ENCODE data around the gene PTPRCAP.
"Not testable (repeated sequence)": the region's sequence is repeated elsewhere in the genome, so short reads cannot be mapped to it uniquely, and the experiment has no call there.

The PTPRCAP gene

GRCh38 chr11:67412495-67413179 is 24.8 kb downstream of the PTPRCAP start:
- FAIRE-seq (peak; percentile 71), DNase-seq (ENCODE audit: insufficient read length, low spot score) (no peak)

DNA sequence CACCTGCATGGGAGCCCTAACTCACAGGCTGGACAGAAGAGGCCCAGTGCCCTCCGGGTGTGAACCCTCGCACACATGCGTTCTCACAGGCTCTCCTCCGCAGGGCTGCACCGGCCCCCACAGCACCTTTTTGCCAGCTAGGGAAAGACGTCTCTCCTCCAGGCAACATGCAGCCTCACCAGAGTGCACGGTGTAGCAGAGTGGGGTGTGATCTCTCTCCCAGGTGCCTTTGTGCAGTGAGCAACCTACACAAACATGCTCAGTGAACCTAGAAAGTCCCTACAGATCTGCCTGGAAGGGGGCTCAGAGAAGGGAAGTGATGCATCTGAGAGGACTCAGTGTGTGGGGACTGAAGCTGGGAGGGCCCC is 25.7 kb downstream of the PTPRCAP start:
- DNase-seq (ENCODE audit: insufficient read length, low spot score) (no peak), FAIRE-seq (peak; percentile 77)

GRCh38 chr11:67410984-67411784 is 26.3 kb downstream of the PTPRCAP start:
- no peak for FAIRE-seq
- no peak for DNase-seq (ENCODE audit: insufficient read length, low spot score)

DNA sequence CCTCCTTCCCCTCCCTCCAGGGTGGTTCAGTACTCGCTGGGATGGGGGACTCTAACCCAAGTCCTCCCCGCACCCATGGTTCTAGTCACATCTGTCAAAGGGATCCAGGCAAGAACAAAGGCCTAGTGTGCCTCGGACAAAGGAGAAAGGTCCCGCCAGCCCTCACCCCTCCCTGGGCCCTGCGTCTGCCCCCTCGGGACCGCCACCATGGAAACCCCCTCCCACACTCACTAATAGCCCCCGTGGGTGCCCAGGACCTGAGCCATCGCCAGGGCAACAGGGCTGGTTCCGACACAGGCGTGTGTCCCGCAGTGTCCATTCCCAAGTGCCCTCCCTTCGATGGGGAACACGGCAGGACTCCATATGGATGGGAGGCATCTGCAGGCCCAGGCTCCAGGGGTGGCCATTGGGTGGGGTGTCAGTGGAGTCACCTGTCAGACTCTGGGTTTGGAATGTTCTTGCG is 27.1 kb downstream of the PTPRCAP start:
- FAIRE-seq (no peak), DNase-seq (ENCODE audit: insufficient read length, low spot score) (no peak)

GRCh38 chr11:67409781-67410368 is 27.6 kb downstream of the PTPRCAP start:
- peak; percentile 20 for FAIRE-seq
- no peak for DNase-seq (ENCODE audit: insufficient read length, low spot score)

DNA sequence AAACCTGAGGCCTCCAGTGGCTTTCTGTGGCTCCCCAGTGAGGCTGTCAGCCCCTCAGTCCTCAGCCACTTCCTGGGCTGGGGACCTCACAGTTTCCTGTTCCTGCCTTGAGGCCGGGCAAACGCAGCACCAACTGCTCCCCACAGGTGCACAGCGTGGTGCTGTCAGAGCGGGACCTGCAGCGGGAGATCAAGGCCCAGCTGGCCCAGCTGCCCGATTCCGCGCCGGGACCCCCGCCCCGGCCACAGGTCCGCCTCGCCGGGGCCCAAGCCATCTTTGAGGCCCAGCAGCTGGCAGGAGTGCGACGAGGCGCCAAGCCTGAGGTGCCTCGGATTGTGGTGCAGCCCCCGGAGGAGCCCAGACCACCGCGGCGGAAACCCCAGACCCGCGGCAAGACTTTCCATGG is 28.2 kb downstream of the PTPRCAP start:
- DNase-seq (ENCODE audit: insufficient read length, low spot score) (no peak), FAIRE-seq (peak; percentile 42)

DNA sequence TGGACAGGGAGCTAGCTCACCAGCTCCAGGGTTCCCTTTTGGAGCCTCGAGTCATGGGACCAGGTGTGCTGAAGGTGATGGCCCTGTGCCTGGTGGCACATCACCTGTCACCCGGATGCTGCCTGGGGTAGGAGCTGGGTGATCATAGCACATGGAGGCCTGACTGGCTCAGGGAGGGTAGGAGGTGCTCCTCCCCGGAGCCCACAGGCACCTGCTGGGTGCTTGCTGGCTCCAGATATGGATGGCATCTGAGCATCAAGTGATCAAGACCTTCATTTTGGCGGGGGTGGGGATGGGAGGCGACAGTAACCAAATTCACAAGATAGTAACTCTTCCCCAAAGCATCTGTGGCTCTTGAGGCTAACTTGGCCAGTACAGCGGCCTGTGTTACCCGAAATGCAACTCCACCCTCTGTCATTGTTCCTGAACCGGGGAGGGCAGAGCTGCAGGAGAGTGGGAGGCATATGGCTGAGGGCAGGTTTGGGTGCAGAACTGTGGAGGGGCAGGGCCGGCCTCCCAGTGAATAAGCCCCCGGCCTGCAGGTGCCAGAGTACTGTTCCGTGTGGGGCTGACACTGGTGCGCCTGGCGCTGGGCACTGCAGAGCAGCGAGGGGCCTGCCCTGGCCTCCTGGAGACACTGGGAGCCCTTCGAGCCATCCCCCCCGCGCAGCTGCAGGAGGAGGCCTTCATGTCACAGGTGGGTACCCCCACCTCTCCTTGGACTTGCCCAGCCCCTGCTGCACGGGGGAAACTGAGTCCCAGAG is 28.9 kb downstream of the PTPRCAP start:
- FAIRE-seq (peak; percentile 74), DNase-seq (ENCODE audit: insufficient read length, low spot score) (no peak)

DNA sequence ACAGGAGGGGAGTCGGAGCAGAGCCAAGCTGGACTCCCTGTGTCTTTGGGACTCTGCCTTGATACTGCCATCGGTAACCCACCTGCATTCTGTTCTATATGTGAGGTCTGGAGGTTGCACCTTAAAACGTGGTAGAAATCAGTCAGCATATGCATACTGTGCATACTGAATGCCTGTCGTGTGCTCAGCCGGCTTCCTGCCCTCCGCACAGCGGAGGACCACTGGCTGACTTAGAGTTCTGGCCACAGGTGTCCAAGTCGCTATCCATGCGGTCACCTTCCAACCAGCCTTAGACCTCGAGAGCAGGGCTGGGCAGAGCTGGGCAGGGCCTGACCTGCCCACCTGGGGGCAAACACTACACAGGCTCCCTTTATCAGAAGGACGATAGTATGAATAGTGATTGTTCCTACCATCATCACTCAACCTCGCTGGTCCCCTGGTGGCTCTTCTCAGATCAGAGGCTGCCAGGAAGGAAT is 29.8 kb downstream of the PTPRCAP start:
- no peak for DNase-seq (ENCODE audit: insufficient read length, low spot score)
- FAIRE-seq = peak; percentile 67

DNA sequence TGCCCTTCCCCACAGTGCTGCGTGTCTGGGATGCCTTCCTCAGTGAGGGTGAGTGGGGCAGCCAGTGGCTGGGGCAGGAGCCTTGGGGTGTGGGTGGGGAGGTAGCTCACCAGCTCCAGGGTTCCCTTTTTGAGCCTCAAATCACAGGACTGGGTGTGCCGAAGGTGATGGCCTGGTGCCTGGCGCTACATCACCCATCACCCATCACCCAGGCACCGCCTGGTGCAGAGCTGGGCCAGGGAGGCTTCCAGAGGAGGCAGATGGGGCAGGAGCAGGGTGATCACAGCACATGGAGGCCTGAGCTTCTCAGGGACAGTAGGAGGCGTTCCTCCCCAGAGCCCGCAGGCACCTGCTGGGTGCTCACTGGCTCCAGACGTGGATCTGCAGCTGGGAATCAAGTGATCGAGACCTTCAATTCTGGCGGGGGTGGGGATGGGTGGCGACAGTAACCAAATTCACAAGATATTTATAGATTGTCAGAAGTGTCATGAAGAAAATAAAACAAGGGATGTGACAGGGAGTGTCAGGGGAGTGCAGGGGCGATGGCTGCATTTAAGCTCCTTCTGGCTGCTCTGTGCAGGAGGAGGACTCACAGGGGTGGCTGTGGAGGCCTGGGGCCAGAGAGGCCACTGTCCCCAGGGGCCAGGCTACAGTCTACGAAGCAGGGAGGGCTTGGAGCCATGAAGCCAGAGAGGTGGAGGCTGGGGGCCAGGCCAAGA is 30.4 kb downstream of the PTPRCAP start:
- DNase-seq (ENCODE audit: insufficient read length, low spot score) (no peak), FAIRE-seq (peak; percentile 20)

GRCh38 chr11:67406420-67406968 is 31.0 kb downstream of the PTPRCAP start:
- no peak for DNase-seq (ENCODE audit: insufficient read length, low spot score)
- peak; percentile 77 for FAIRE-seq

- FAIRE-seq (no peak), DNase-seq (ENCODE audit: insufficient read length, low spot score) (no peak)
Measured at GRCh38 chr11:67405688-67406339, 31.7 kb downstream of the PTPRCAP start.

DNA sequence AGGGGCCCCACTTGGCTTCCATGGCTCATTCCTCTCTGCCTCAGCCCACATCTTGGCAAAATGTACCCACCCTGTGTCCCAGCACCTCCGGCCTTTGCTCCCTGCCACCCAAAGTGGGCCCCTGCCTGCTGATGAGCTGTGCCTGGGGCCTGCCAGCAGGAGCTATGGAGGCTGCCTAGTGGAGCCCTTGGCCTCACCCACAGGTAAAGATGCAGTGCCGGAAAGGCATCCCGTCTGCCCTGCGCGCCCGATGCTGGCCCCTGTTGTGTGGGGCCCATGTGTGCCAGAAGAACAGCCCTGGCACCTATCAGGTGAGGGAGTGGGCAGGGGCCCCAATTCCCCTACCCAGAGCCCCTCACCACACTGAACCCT is 32.3 kb downstream of the PTPRCAP start:
- FAIRE-seq (no peak), DNase-seq (ENCODE audit: insufficient read length, low spot score) (no peak)

GRCh38 chr11:67404515-67405195 is 32.8 kb downstream of the PTPRCAP start:
- DNase-seq (ENCODE audit: insufficient read length, low spot score) (no peak), FAIRE-seq (no peak)

- DNase-seq (ENCODE audit: insufficient read length, low spot score); FAIRE-seq: not testable (repeated sequence)
Measured at GRCh38 chr11:67403085-67403484, 34.4 kb downstream of the PTPRCAP start.

DNA sequence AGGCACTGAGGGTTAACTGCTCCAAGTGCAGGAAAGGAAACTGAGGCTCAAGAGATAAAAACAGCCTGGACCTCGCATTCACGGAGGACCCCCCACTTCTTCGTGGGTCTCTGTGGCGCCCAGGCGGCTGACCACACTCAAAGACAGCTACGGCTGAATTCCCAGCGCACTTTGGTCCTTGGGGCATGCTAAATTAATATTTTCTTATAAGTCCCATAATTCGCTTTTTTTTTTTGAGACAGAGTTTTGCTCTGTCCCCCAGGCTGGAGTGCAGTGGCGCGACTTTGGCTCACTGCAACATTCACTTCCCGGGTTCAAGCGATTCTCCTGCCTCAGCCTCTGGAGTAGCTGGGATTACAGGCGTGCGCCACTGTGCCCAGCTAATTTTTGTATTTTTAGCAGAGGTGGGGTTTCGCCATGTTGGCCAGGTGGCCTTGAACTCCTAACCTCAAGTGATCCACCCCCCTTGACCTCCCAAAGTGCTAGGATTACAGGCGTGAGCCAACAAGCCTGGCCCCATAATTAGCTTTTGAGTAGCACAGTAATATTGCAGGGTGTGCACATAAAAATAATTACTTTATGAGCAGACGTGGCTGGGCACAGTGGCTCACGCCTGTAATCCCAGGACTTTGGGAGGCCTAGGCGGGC is 35.2 kb downstream of the PTPRCAP start:
- FAIRE-seq; DNase-seq (ENCODE audit: insufficient read length, low spot score): not testable (repeated sequence)

DNA sequence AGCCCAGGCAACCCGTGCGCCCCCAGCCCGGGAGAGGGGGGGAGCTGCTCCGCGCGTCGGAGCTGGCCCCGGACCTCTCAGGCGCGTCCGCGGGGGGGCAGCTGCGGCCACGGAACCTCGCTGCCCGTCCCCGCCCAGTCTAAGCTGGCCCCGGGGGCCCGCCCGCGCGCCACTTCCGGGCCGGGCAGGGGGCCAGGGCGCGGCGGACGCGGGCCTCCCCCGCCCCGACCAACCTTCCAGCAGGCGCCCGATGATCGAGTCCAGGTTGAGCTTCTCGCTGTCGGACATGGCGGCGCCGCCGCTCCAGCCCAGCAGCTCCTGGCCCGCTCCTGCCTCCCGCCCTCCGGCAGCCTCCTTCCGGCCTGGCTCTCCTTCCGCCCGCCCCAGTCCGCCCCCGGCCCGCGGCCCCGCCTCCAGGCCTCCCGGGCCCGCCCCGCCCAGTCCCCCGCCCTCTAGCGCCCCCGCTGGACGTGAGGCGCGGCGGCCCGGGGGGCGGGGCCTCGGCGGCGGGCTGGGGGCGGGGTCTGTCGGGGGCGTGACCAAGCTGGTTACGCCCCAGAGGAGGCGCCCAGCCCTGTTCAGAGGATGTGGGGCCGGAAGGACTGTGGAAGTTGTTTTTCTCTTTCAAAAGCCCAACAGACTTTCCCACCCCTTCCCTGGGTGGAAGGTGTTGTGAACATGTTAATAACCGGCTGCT is 35.8 kb downstream of the PTPRCAP start, which contains the start of gene PPP1CA:
PPP1CA (minus strand) TSS at position 364 of the 697 bp plus-strand sequence; CDS start at position 288, 76 bp downstream.
- DNase-seq (ENCODE audit: insufficient read length, low spot score) = peak; percentile 97
- peak; percentile 98 for FAIRE-seq

DNA sequence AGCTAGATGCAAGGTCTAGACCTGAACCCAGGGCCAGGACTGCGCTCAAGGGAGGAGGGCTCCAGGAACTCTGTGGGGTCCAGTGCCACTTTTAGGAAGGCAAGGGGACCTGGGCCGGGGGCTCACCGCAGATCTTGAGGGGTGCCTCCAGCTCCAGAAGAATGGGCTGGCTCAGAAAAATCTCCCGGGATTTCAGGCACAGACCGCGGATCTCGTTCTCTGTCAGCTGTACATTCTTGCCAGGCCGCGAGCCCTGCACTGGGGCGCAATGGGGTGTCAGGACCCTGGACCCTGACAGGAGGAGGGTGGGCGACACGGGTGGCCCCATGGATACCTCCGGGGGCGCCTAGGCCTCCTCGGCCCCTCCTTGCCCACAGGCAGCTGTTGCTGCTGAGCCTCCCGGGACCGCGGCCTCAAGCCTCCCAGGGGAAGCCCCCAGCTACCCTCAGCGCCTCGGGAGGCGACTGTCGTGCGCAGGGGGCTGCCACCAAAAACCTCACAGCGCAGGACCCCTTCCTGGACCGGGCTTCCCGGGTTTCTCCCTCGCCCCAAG is 36.5 kb downstream of the PTPRCAP start:
- no peak for DNase-seq (ENCODE audit: insufficient read length, low spot score)
- FAIRE-seq = no peak
